Measurements from ENCODE around the gene CHMP4A. TPM values are rescaled to one million over a fixed set of nuclear protein-coding genes. Genes with fewer than 3 reads are reported as not detected.

Gene CHMP4A
- total RNA-seq, 1 experiment from 2014 or later, result 88.6 TPM

DNA sequence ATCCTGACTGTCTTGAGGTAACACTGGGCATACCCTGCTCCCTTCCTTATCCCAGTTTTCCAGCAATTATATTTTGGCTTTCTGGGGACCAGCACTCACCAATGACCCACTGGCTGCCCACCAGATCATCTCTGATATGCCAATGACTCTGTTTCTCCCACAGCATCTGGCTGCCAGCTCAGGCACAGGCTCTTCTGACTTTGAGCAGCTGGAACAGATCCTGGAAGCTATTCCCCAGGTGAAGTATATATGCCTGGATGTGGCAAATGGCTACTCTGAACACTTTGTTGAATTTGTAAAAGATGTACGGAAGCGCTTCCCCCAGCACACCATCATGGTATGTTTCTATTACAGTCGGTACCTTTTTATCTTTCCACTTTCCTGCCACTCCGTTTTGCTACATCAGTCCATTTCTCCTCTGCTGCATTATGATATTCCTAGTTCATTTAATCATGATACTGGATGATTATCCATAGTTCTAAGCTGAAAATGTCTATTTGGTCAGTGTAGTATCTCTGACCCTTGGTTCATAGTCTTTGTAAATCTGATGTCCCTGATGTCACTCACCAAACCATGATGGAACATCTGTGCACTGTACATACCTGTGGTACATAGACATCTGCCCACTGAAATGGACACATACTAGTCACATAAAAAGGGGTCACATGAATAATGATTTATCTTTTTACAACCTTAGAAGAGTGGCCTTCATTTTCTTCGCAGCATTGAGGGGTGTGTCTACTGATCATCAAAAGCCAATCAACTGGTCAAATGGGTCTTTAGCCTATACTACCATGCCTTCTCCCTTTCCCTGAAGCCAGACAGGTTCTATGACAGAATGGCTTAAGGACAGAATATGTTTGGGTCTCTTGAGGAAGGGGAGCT, 22.8 kb upstream of the CHMP4A start:
- Mint-ChIP-seq H3K27me3 (ENCODE audit: insufficient read depth, unreplicated experiment) (no peaks in the 10 kb centered on the region), H3K27ac (ENCODE audit: low read depth, unreplicated experiment) (no peak overlapping the region), H3K36me3 (ENCODE audit: insufficient read depth, unreplicated experiment) (peaks cover 58% of the 10 kb centered on the region), H3K9me3 (ENCODE audit: unreplicated experiment) (no peaks in the 10 kb centered on the region), H3K4me3 (ENCODE audit: unreplicated experiment) (no peak overlapping the region), H3K4me1 (ENCODE audit: insufficient read depth, unreplicated experiment) (peaks cover 42% of the 10 kb centered on the region)
- TF ChIP-seq, protein P1, sequence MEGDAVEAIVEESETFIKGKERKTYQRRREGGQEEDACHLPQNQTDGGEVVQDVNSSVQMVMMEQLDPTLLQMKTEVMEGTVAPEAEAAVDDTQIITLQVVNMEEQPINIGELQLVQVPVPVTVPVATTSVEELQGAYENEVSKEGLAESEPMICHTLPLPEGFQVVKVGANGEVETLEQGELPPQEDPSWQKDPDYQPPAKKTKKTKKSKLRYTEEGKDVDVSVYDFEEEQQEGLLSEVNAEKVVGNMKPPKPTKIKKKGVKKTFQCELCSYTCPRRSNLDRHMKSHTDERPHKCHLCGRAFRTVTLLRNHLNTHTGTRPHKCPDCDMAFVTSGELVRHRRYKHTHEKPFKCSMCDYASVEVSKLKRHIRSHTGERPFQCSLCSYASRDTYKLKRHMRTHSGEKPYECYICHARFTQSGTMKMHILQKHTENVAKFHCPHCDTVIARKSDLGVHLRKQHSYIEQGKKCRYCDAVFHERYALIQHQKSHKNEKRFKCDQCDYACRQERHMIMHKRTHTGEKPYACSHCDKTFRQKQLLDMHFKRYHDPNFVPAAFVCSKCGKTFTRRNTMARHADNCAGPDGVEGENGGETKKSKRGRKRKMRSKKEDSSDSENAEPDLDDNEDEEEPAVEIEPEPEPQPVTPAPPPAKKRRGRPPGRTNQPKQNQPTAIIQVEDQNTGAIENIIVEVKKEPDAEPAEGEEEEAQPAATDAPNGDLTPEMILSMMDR (IDR thresholded peaks at IDR 0.05; ENCODE audit: unreplicated experiment), result no peak
- intact Hi-C loops (cut with micrococcal nuclease), result no loop called here
- no peak for DNase-seq (ENCODE audit: unreplicated experiment)
- BruUV-seq (replicated peaks), result no TSS peak
- ChIA-PET CTCF (interaction anchor here (1.1 to 17.7 kb wide), 6 partner anchors 22 to 200 kb away, joined by 4 to 457 read pairs (median 35); partner anchors contain the start of genes CIDEB, DHRS1, LTB4R2 and NOP9), POLR2A (interaction anchor here (0.9 to 2.1 kb wide), 10 partner anchors 7 to 63 kb away, joined by 3 to 9 read pairs (median 4); partner anchors contain the start of genes CHMP4A, TINF2 and TM9SF1)

GRCh38 chr14:24234095-24235005, 21.1 kb upstream of the CHMP4A start:
- Mint-ChIP-seq H3K27me3 (ENCODE audit: insufficient read depth, unreplicated experiment) (no peaks in the 10 kb centered on the region), H3K4me1 (ENCODE audit: insufficient read depth, unreplicated experiment) (peaks cover 42% of the 10 kb centered on the region), H3K36me3 (ENCODE audit: insufficient read depth, unreplicated experiment) (peaks cover 54% of the 10 kb centered on the region), H3K9me3 (ENCODE audit: unreplicated experiment) (no peaks in the 10 kb centered on the region), H3K27ac (ENCODE audit: low read depth, unreplicated experiment) (no peak overlapping the region), H3K4me3 (ENCODE audit: unreplicated experiment) (peak overlapping the region; percentile 77)
- ChIA-PET CTCF (interaction anchor here (0.7 to 17.7 kb wide), 8 partner anchors 8 to 444 kb away, joined by 3 to 457 read pairs (median 10); partner anchors contain the start of genes CIDEB, DHRS1, LTB4R2 and MDP1), POLR2A (interaction anchor here (0.7 to 2.8 kb wide), 15 partner anchors 8 to 93 kb away, joined by 3 to 45 read pairs (median 5); partner anchors contain the start of genes CHMP4A, EMC9, LTB4R2 and MDP1)
- TF ChIP-seq, protein P1 (IDR thresholded peaks at IDR 0.05; ENCODE audit: unreplicated experiment), result no peak
- no TSS peak for BruUV-seq (replicated peaks)
- DNase-seq (ENCODE audit: unreplicated experiment), result no peak
- intact Hi-C loops (cut with micrococcal nuclease), result no loop called here

DNA sequence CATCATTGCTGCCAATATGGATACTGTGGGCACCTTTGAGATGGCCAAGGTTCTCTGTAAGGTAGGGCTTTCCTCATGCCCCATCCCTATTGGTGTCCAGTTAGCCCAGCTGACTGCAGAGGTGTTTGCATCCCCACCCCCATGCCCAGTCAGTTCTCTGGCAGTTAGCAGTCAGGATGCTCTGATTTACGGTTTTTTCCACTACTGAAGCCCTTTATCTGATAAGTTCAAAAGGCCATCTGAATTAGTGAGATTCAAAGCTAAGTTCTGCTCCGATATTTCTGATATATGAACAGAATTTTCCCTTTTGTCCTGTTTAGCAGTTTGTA, 20.2 kb upstream of the CHMP4A start:
- TF ChIP-seq, protein P1 (IDR thresholded peaks at IDR 0.05; ENCODE audit: unreplicated experiment), result no peak
- peak; percentile 18 for DNase-seq (ENCODE audit: unreplicated experiment)
- Mint-ChIP-seq H3K36me3 (ENCODE audit: insufficient read depth, unreplicated experiment) (peaks cover 57% of the 10 kb centered on the region), H3K4me1 (ENCODE audit: insufficient read depth, unreplicated experiment) (peaks cover 34% of the 10 kb centered on the region), H3K9me3 (ENCODE audit: unreplicated experiment) (no peaks in the 10 kb centered on the region), H3K4me3 (ENCODE audit: unreplicated experiment) (peak overlapping the region; percentile 77), H3K27me3 (ENCODE audit: insufficient read depth, unreplicated experiment) (no peaks in the 10 kb centered on the region), H3K27ac (ENCODE audit: low read depth, unreplicated experiment) (no peak overlapping the region)
- no TSS peak for BruUV-seq (replicated peaks)
- CTCF ChIA-PET, result interaction anchor here (0.7 to 17.7 kb wide), 4 partner anchors 9 to 445 kb away, joined by 3 to 414 read pairs (median 40); partner anchors contain the start of genes CIDEB, DHRS1, LTB4R2 and NOP9
- intact Hi-C loops (cut with micrococcal nuclease), result no loop called here
- POLR2A ChIA-PET, result interaction anchor here (0.7 to 2.8 kb wide), 9 partner anchors 9 to 97 kb away, joined by 3 to 45 read pairs (median 10); partner anchors contain the start of genes CHMP4A, EMC9, IRF9 and LTB4R2
